ENCODE results near the gene MMD. TPM values are rescaled to one million over a fixed set of nuclear protein-coding genes. Genes with fewer than 3 reads are reported as not detected.

Gene MMD
- total and polyA plus RNA-seq, 2 of the 13 experiments (the other 11 are each of a cell fraction or from before 2014, with no cell fraction given) = 121 to 225 TPM

DNA sequence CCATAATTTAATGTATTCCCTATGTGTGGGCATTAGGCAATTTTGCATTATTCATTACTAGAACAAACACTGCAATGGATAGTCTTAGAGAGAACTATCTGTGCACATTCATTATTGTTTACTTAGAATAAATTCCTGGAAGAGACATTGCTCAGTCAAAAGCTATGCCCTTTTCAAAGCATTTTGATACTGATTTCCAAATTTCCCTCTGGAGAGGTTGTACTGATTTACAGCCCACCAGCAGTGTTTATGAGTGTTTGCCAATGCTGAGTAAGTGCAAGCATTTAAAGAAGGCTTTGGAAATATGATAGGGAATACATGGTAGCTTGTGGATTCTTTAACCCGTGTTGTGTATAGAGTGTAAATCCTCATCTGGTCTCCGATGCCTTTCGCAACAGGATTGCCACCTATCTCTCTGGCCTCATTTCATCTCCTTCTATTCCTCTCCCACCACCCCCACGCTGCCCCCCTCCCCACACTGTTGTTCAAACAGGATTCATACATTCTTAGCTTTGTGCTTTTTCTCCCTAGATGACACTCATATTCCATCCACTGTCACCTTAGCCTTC is 33.4 kb upstream of the MMD start (continued):
- no peak for TF ChIP-seq TRAFD1 (CRISPR knock-in tag; IDR thresholded peaks at IDR 0.05; ENCODE audit: borderline replicate concordance)
- TF ChIP-seq JUNB (CRISPR knock-in tag; IDR thresholded peaks at IDR 0.05; ENCODE audit: borderline replicate concordance) = no peak
- peak; percentile 90 for TF ChIP-seq NCOA2 (CRISPR knock-in tag; IDR thresholded peaks at IDR 0.05)
- TF ChIP-seq HDAC2 (CRISPR knock-in tag; IDR thresholded peaks at IDR 0.05) = peak; percentile 83; the same call in 1 of the 2 replicates
- TF ChIP-seq, protein P1, sequence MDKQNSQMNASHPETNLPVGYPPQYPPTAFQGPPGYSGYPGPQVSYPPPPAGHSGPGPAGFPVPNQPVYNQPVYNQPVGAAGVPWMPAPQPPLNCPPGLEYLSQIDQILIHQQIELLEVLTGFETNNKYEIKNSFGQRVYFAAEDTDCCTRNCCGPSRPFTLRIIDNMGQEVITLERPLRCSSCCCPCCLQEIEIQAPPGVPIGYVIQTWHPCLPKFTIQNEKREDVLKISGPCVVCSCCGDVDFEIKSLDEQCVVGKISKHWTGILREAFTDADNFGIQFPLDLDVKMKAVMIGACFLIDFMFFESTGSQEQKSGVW (CRISPR knock-in tag; IDR thresholded peaks at IDR 0.05; ENCODE audit: borderline replicate concordance) = no peak
- no peak for TF ChIP-seq ZNF768 (CRISPR knock-in tag; IDR thresholded peaks at IDR 0.05)
- no peak for TF ChIP-seq SP2 (CRISPR knock-in tag; IDR thresholded peaks at IDR 0.05)
- TF ChIP-seq DNMT3B (CRISPR knock-in tag; conservative IDR thresholded peaks at IDR 0.05) = no peak
- no peak for TF ChIP-seq ZNF572 (CRISPR knock-in tag; IDR thresholded peaks at IDR 0.05)
- TF ChIP-seq, protein P2, sequence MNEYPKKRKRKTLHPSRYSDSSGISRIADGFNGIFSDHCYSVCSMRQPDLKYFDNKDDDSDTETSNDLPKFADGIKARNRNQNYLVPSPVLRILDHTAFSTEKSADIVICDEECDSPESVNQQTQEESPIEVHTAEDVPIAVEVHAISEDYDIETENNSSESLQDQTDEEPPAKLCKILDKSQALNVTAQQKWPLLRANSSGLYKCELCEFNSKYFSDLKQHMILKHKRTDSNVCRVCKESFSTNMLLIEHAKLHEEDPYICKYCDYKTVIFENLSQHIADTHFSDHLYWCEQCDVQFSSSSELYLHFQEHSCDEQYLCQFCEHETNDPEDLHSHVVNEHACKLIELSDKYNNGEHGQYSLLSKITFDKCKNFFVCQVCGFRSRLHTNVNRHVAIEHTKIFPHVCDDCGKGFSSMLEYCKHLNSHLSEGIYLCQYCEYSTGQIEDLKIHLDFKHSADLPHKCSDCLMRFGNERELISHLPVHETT (CRISPR knock-in tag; conservative IDR thresholded peaks at IDR 0.05) = no peak
- peak; percentile 25; the same call in 1 of the 2 replicates for TF ChIP-seq RCOR2 (CRISPR knock-in tag; IDR thresholded peaks at IDR 0.05)
- no peak for TF ChIP-seq ZNF280D (CRISPR knock-in tag; IDR thresholded peaks at IDR 0.05)
- no peak for TF ChIP-seq MZF1 (CRISPR knock-in tag; IDR thresholded peaks at IDR 0.05; ENCODE audit: borderline replicate concordance)
- no peak for TF ChIP-seq RELA (CRISPR knock-in tag; IDR thresholded peaks at IDR 0.05)
- TF ChIP-seq, protein P3, sequence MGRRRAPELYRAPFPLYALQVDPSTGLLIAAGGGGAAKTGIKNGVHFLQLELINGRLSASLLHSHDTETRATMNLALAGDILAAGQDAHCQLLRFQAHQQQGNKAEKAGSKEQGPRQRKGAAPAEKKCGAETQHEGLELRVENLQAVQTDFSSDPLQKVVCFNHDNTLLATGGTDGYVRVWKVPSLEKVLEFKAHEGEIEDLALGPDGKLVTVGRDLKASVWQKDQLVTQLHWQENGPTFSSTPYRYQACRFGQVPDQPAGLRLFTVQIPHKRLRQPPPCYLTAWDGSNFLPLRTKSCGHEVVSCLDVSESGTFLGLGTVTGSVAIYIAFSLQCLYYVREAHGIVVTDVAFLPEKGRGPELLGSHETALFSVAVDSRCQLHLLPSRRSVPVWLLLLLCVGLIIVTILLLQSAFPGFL (CRISPR knock-in tag; IDR thresholded peaks at IDR 0.05) = no peak
- TF ChIP-seq NFYB (CRISPR knock-in tag; IDR thresholded peaks at IDR 0.05) = no peak
- peak; percentile 88 for TF ChIP-seq SIX4 (CRISPR knock-in tag; IDR thresholded peaks at IDR 0.05)
- TF ChIP-seq SCMH1 (CRISPR knock-in tag; IDR thresholded peaks at IDR 0.05; ENCODE audit: borderline replicate concordance) = no peak
- no peak for TF ChIP-seq KAT2B (IDR thresholded peaks at IDR 0.05; ENCODE audit: borderline replicate concordance, low read depth, low read length)
- peak; percentile 70 for TF ChIP-seq CREM (IDR thresholded peaks at IDR 0.05)
- no peak for TF ChIP-seq CREM (CRISPR knock-in tag; IDR thresholded peaks at IDR 0.05)
- no peak for TF ChIP-seq ZNF180 (CRISPR knock-in tag; IDR thresholded peaks at IDR 0.05; ENCODE audit: borderline replicate concordance, low read depth)
- no peak for TF ChIP-seq ZFP62 (CRISPR knock-in tag; IDR thresholded peaks at IDR 0.05)
- TF ChIP-seq ZNF24 (IDR thresholded peaks at IDR 0.05) = no peak
- TF ChIP-seq ZNF350 (CRISPR knock-in tag; IDR thresholded peaks at IDR 0.05; ENCODE audit: borderline replicate concordance, low read depth) = no peak
